ENCODE measurements around the gene TGOLN2. TPM values are rescaled to one million over a fixed set of nuclear protein-coding genes. Genes with fewer than 3 reads are reported as not detected.

The TGOLN2 gene
- total and polyA plus RNA-seq, 9 donors = 38.3 to 72.9 (median 63.8) TPM

Other genes with a start within 250 kb of the TGOLN2 start
- 5.1 TPM for gene TCF7L1, start 194.6 kb downstream of the TGOLN2 start, total RNA-seq
- gene TCF7L1, start 194.6 kb downstream of the TGOLN2 start, polyA plus RNA-seq (ENCODE audit: insufficient read depth in 1 of 8, insufficient read length in 8 of 8, low replicate concordance in 1 of 8) = 10 to 100 TPM; 30.8 to 53.1 (median 42.5) TPM
- 11.7 TPM for gene RETSAT, start 26.5 kb upstream of the TGOLN2 start, total RNA-seq
- 10 to 100 TPM in 7 of 8 donors, 1 to 10 TPM in 1; 7.9 to 19.2 (median 15.5) TPM for gene RETSAT, start 26.5 kb upstream of the TGOLN2 start, polyA plus RNA-seq (ENCODE audit: insufficient read depth in 1 of 8, insufficient read length in 8 of 8, low replicate concordance in 1 of 8)
- gene ELMOD3, start 26.8 kb upstream of the TGOLN2 start, total RNA-seq = 14.3 TPM
- 10 to 100 TPM; 10.6 to 18.6 (median 16.1) TPM for gene ELMOD3, start 26.8 kb upstream of the TGOLN2 start, polyA plus RNA-seq (ENCODE audit: insufficient read depth in 1 of 8, insufficient read length in 8 of 8, low replicate concordance in 1 of 8)
- 44.6 TPM for gene CAPG, start 82.4 kb upstream of the TGOLN2 start, total RNA-seq
- gene CAPG, start 82.4 kb upstream of the TGOLN2 start, polyA plus RNA-seq (ENCODE audit: insufficient read depth in 1 of 8, insufficient read length in 8 of 8, low replicate concordance in 1 of 8) = 10 to 100 TPM; 13.9 to 48.5 (median 26.2) TPM
- gene SH2D6, start 90.7 kb upstream of the TGOLN2 start, total RNA-seq = 0.13 TPM
- gene SH2D6, start 90.7 kb upstream of the TGOLN2 start, polyA plus RNA-seq (ENCODE audit: insufficient read depth in 1 of 8, insufficient read length in 8 of 8, low replicate concordance in 1 of 8) = 1 to 10 TPM in 1 of 8 donors, under 1 TPM in 7; 0.24 to 1.4 (median 0.66) TPM
- 71.5 TPM for gene MAT2A, start 211.2 kb upstream of the TGOLN2 start, total RNA-seq
- gene MAT2A, start 211.2 kb upstream of the TGOLN2 start, polyA plus RNA-seq (ENCODE audit: insufficient read depth in 1 of 8, insufficient read length in 8 of 8, low replicate concordance in 1 of 8) = 100 to 1,000 TPM; 151 to 240 (median 191) TPM
- gene GGCX, start 233.5 kb upstream of the TGOLN2 start, total RNA-seq = 26.2 TPM
- gene GGCX, start 233.5 kb upstream of the TGOLN2 start, polyA plus RNA-seq (ENCODE audit: insufficient read depth in 1 of 8, insufficient read length in 8 of 8, low replicate concordance in 1 of 8) = 10 to 100 TPM; 16.5 to 26.1 (median 20.8) TPM
- 9.8 TPM for gene VAMP8, start 249.6 kb upstream of the TGOLN2 start, total RNA-seq
- gene VAMP8, start 249.6 kb upstream of the TGOLN2 start, polyA plus RNA-seq (ENCODE audit: insufficient read depth in 1 of 8, insufficient read length in 8 of 8, low replicate concordance in 1 of 8) = 10 to 100 TPM; 10.7 to 17.8 (median 12.4) TPM

Measured in muscle of leg (tissue), 9 donors.